Uterus (tissue), 4 donors: ENCODE measurements around the gene DBNDD2. TPM values are rescaled to one million over a fixed set of nuclear protein-coding genes. Genes with fewer than 3 reads are reported as not detected.
A peak's percentile ranks its signal among the peaks of the same experiment; 100 is the strongest.

ENCODE experiments used
- DNase-seq, 2 donors: peaks; one replicate each; pipeline ENCODE4 v3.0.0-alpha.2; 2019 to 2020
- H3K27ac ChIP-seq, 2 donors: fragments of 200-600 bp; sonication (generic); 1 replicate in 1 of 2; 2 replicates in 1 of 2; pipeline ENCODE4 v1.5.1; 2016 to 2018
- H3K27me3 ChIP-seq, 2 donors: fragments of 200-600 bp; sonication (generic); one replicate each; pipeline ENCODE4 v1.5.1; 2018 to 2019; ENCODE audit warnings: control low read depth in 1 of 2
- H3K36me3 ChIP-seq, 2 donors: fragments of 200-600 bp; sonication (generic); one replicate each; pipeline ENCODE4 v1.5.1; 2019; ENCODE audit warnings: control low read depth in 1 of 2
- H3K4me1 ChIP-seq, 2 donors: fragments of 200-600 bp; sonication (generic); one replicate each; pipeline ENCODE4 v1.5.1; 2018 to 2019; ENCODE audit warnings: control low read depth in 1 of 2
- H3K4me3 ChIP-seq, 2 donors: fragments of 200-600 bp; sonication (generic); 1 replicate in 1 of 2; 2 replicates in 1 of 2; pipeline ENCODE4 v1.5.1; 2018 to 2019; ENCODE audit warnings: mild to moderate bottlenecking in 1 of 2
- H3K9me3 ChIP-seq, 2 donors: fragments of 200-600 bp; sonication (generic); one replicate each; pipeline ENCODE4 v1.5.1; 2019; ENCODE audit warnings: control low read depth in 1 of 2
- POLR2A ChIP-seq, 2 donors: fragments of 450-650 bp; IDR thresholded peaks; one replicate each; pipeline ENCODE4 v1.6.1; 2016; ENCODE audit warnings: antibody characterized with exemption in 2 of 2, mild to moderate bottlenecking in 1 of 2, moderate library complexity in 1 of 2
- intact Hi-C: fragments of 100-400 bp; cut with DNase I; formaldehyde crosslinking; loops from one replicate; pipeline ENCODE4 v1.15.1; 2023; ENCODE audit warnings: low total_unique reads
- total RNA-seq, 4 donors: library from RNA; depleted of rRNA in 3 of 4; stranded (reverse); fragments of >200 nt in 3 of 4; gene quantifications; one replicate each; pipeline versions ENCODE4 v1.1.0 to v1.2.4, GENCODE V29; 2014 to 2023
- TF ChIP-seq, protein P1 (sequence below), 4 experiments: fragments of 200-600 bp in 2 of 4; fragments of 450-650 bp in 2 of 4; sonication (generic) in 2 of 4; IDR thresholded peaks; one replicate each; pipeline ENCODE4 v1.5.1; 2016 to 2019; ENCODE audit warnings: antibody characterized with exemption in 4 of 4, mild to moderate bottlenecking in 2 of 4, moderate library complexity in 1 of 4
- donor health status: DM: yes; HTN: yes; CAD: no.

DBNDD2 gene
- total RNA-seq, 4 donors from 2014 or later, result 7.5 to 84.2 (median 62.4) TPM

DNA sequence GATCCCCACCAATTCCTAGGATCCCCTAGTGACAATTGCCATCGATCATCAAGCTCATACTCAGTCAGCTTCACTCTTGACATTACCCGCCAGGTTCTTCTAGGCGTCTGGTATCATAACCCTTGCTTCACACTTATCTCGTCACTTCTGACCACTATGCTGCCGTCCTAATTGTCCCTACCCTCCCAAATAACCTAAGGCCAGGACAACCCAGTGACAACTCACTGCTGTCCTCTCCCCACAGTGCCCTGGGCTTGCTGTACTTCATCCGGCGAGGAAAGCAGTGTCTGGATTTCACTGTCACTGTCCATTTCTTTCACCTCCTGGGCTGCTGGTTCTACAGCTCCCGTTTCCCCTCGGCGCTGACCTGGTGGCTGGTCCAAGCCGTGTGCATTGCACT lies 41.5 kb upstream of the DBNDD2 start:
- Histone ChIP-seq H3K27ac (no peak overlapping the region), H3K4me1 (peaks cover 0 to 5% of the 10 kb centered on the region in 2 donors), H3K4me3 (no peak overlapping the region), H3K9me3 (no peaks in the 10 kb centered on the region), H3K27me3 (no peaks in the 10 kb centered on the region), H3K36me3 (no peaks in the 10 kb centered on the region)
- intact Hi-C loops, result no loop called here
- no peak for DNase-seq
- TF ChIP-seq POLR2A (IDR thresholded peaks at IDR 0.05), result no peak
- TF ChIP-seq, protein P1, sequence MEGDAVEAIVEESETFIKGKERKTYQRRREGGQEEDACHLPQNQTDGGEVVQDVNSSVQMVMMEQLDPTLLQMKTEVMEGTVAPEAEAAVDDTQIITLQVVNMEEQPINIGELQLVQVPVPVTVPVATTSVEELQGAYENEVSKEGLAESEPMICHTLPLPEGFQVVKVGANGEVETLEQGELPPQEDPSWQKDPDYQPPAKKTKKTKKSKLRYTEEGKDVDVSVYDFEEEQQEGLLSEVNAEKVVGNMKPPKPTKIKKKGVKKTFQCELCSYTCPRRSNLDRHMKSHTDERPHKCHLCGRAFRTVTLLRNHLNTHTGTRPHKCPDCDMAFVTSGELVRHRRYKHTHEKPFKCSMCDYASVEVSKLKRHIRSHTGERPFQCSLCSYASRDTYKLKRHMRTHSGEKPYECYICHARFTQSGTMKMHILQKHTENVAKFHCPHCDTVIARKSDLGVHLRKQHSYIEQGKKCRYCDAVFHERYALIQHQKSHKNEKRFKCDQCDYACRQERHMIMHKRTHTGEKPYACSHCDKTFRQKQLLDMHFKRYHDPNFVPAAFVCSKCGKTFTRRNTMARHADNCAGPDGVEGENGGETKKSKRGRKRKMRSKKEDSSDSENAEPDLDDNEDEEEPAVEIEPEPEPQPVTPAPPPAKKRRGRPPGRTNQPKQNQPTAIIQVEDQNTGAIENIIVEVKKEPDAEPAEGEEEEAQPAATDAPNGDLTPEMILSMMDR (IDR thresholded peaks at IDR 0.05), result no peak

DNA sequence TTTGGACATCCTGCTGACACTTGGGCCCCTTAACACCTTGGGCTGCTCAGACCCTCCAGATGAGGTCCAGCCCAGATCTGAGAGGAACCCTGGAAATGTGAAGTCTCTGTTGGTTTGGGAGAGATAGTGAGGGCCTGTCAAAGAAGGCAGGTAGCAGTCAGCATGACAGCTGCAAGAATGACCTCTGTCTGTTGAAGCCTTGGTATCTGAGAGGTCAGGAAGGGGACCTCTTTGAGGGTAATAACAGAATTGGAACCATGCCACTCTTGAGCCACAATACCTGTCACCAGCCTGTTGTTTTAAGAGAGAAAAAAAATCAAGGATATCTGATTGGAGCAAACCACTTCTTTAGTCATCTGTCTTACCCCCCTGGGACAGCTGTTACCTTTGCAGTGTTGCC lies 41.0 kb upstream of the DBNDD2 start:
- no peak overlapping the region for H3K27ac ChIP-seq
- no peaks in the 10 kb centered on the region for H3K9me3 ChIP-seq
- peaks cover 0 to 5% of the 10 kb centered on the region in 2 donors for H3K4me1 ChIP-seq
- H3K27me3 ChIP-seq, result no peaks in the 10 kb centered on the region
- H3K4me3 ChIP-seq, result no peak overlapping the region
- intact Hi-C loops, result no loop called here
- no peak for DNase-seq
- H3K36me3 ChIP-seq, result no peaks in the 10 kb centered on the region
- TF ChIP-seq, protein P1 (IDR thresholded peaks at IDR 0.05), result no peak
- TF ChIP-seq POLR2A (IDR thresholded peaks at IDR 0.05), result no peak

DNA sequence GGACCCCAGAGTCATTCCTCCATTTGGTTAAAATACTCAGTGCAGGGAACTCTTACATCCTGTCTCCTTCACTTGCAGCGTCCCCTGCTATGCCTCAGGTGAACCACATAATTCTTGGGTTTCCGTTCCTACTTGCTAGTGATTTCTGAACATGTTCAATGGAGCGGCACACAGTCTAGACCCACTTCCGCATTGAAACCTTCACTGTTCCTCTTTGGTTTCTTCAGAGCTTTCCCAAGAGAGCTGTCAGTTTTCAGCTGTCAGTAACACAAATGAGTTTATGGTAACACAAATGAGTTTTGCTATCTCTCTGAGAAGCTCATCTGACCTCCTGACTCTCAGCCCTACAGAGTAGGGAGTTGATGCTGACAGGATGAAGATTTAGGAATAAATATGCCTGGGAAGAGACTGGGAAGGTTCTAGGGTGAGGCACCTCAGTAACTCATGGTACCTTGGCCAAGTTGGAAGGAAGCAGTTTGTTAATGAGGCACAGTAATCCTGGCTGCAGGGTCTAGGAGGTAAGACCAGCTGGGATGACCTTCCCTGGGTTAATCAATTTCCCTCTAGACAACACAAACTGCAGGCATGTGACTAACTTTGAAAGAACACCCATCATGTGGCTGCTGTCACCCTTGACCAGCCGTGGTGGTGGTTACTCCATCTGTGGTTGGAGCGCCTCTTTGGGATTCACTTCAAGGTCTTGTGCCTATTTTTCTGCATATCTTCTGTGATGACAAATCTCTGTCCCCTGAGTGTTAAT lies 39.7 kb upstream of the DBNDD2 start:
- no peaks in the 10 kb centered on the region for H3K27me3 ChIP-seq
- no peak overlapping the region for H3K27ac ChIP-seq
- DNase-seq, result no peak
- no peaks in the 10 kb centered on the region for H3K9me3 ChIP-seq
- H3K4me3 ChIP-seq, result no peak overlapping the region
- intact Hi-C loops, result no loop called here
- H3K36me3 ChIP-seq, result no peaks in the 10 kb centered on the region
- peaks cover 0 to 5% of the 10 kb centered on the region in 2 donors for H3K4me1 ChIP-seq
- TF ChIP-seq, protein P1 (IDR thresholded peaks at IDR 0.05), result no peak
- TF ChIP-seq POLR2A (IDR thresholded peaks at IDR 0.05), result no peak

DNA sequence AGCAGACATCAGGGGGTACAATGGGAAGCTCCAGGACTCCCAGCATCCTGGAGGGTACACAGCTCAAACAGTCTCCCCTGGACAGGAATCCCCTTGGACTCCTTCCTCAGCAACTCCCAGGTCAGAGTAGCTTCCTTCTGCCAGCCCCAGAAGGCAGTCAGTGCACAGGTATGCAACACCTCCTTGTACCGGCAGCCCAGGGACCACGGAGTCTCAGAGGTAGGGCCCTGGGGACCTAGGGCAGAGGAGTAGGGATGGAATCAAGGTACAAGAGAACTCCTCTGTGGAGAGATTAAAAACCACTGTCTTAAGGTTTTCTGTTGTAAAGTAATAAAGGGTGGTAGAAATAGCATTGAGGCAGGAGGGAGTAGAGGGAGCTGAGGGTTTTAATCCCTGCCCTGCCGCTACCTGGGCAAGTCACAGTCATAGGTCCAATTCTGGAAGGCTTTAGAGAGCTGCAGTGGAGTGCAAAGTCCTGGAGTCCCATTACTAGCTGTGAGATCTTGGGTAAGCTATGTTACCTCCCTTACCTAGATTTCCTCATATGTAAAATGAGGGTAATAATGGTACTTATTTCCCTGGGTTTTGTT lies 37.4 kb upstream of the DBNDD2 start:
- Histone ChIP-seq H3K9me3 (no peaks in the 10 kb centered on the region), H3K4me3 (no peak overlapping the region), H3K4me1 (no peaks in the 10 kb centered on the region), H3K36me3 (no peaks in the 10 kb centered on the region), H3K27ac (no peak overlapping the region), H3K27me3 (no peaks in the 10 kb centered on the region)
- DNase-seq, result no peak
- TF ChIP-seq, protein P1 (IDR thresholded peaks at IDR 0.05), result no peak
- no peak for TF ChIP-seq POLR2A (IDR thresholded peaks at IDR 0.05)
- intact Hi-C loops, result no loop called here

DNA sequence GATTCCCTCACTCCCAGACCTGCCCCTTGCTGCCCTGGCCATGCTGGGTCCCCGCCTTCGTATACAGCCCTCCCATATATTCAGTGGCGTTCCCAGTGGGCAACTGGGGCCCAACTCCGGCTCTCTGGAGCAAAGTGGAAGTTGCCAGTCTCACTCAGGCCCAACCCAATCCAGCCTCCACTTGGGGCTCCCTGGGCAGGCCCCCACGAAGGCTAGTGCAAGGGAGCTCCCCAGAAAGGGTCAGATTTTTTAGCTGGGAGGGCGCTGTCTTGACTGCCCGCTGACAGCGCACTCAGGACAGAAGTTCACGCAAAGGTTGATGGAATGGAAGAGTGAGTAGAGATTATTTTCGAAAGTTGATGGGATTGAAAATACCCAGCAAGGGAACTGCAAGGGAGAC lies 35.8 kb upstream of the DBNDD2 start:
- H3K36me3 ChIP-seq, result no peaks in the 10 kb centered on the region
- H3K27me3 ChIP-seq, result no peaks in the 10 kb centered on the region
- no peaks in the 10 kb centered on the region for H3K9me3 ChIP-seq
- DNase-seq, result no peak
- H3K4me1 ChIP-seq, result no peaks in the 10 kb centered on the region
- intact Hi-C loops, result no loop called here
- no peak overlapping the region for H3K4me3 ChIP-seq
- H3K27ac ChIP-seq, result peak overlapping the region in 1 of 2 donors; percentile 80
- TF ChIP-seq, protein P1 (IDR thresholded peaks at IDR 0.05), result no peak
- TF ChIP-seq POLR2A (IDR thresholded peaks at IDR 0.05), result no peak
